AG09319 (cell line): ENCODE measurements around the gene L2HGDH.
A peak's percentile ranks its signal among the peaks of the same experiment; 100 is the strongest.

ENCODE experiments used
- DNase-seq: peaks from one replicate; pipeline ENCODE4 v3.0.0-alpha.2; 2010; ENCODE audit warnings: low read depth; ENCODE audit errors: extremely low read depth
- TF ChIP-seq, protein P1 (sequence below): IDR thresholded peaks from 2 replicates; pipeline ENCODE4 v1.5.1; 2011; ENCODE audit warnings: low read depth, mild to moderate bottlenecking, inconsistent platforms, low read length, moderate library complexity

The L2HGDH gene

DNA sequence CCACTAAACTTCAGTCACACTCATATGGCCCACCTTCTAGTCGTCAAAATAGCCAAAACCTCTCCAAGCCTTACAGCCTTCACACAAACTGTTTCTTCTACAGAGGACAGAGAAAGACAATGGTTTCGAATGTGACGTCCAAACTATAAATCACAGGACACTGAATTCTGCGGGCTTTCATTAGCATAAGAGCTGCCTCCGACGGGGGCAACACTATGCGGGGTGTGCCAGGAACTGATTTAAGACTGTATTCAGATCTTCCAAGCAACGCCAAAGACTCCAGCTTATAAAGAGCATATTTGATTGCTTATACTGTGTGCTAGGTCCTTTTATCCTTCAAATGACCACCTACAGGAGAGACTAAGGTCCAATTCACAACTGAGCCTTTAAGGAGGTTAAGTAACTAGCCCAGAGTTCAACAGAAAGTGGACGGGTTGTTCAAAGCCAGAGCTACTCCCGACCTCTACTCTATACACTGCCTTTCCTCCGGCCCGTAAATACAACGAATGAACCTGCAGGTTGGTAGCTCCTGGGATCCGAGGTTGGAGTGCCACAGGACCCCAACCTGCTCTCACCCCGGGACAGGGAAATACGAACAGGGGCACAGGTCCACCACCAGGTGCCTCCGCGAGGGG is 575 bp downstream of the L2HGDH start:
- no peak for DNase-seq
- TF ChIP-seq, protein P1, sequence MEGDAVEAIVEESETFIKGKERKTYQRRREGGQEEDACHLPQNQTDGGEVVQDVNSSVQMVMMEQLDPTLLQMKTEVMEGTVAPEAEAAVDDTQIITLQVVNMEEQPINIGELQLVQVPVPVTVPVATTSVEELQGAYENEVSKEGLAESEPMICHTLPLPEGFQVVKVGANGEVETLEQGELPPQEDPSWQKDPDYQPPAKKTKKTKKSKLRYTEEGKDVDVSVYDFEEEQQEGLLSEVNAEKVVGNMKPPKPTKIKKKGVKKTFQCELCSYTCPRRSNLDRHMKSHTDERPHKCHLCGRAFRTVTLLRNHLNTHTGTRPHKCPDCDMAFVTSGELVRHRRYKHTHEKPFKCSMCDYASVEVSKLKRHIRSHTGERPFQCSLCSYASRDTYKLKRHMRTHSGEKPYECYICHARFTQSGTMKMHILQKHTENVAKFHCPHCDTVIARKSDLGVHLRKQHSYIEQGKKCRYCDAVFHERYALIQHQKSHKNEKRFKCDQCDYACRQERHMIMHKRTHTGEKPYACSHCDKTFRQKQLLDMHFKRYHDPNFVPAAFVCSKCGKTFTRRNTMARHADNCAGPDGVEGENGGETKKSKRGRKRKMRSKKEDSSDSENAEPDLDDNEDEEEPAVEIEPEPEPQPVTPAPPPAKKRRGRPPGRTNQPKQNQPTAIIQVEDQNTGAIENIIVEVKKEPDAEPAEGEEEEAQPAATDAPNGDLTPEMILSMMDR, result peak; percentile 22

DNA sequence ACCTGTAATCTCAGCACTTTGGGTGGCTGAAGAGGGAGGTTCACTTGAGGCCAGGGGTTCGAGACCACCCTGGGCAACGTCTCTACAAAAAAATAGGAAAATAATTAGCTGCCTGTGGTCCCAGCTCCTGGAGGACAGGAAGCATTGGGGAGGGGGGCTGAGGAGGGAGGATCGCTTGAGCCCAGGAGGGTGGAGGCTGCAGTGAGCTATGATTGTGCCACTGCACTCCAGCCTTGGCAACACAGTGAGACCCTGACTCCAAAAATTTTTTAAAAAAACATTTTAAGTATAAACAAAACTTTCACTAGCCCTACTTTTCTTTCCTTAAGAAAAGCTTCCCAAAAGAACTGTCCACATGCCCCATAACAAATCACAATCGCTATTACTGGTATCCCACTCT is 1.6 kb downstream of the L2HGDH start:
- TF ChIP-seq, protein P1, result no peak
- DNase-seq, result no peak

DNA sequence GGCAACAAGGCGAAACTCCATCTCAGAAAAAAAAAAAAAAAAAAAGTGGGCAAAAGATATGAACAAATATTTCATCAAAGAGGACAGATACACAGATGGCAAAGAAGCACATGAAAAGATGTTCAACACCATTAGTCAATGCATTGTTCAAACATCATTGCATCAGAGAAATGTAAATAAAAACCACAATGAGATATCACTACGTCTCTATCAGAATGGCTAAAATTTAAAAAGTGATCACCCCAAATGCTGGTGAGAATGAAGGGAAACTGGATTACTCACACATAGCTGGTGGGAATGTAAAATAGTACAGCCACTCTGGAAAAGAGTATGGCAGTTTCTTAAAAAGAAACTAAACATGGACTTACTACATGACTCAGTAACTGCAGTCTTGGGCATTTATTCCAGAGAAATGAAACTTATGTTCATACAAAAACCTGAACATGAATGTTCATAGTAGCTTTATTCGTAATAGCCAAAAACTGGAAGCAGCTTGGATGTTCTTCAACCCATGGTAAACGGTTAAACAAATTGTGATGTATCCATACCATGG is 3.6 kb downstream of the L2HGDH start:
- TF ChIP-seq, protein P1, result no peak
- no peak for DNase-seq

DNA sequence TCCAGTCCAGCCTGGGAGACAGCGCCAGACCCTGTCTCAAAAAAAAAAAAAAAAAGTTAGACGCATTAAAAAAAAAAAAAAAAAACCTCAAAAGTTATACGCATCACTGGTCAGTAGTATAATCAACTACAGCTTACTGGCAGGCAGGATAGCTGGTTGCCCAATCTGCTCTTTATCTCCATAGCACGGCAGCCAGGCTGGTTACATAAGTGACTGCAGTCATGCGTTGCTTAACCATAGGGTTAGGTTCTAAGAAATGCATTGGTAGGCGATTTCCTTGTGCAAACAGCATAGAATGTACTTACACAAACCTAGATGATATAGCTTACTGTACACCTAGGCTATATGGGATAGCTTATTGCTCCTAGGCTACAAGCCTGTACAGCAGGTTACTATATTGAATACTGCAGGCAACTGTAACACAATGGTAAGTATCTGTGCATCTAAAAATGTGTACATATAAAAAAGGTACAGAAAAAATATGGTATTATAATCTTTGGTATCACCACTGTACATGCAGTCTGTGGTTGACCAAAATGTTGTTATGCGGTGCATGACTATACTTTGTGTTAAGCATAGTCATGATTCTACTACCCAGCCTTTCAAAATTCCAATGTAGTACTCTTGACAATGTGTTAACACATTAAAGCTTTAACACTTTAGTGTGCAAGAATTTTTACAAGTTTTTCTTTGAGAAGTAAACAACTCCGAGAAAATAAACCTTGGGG is 8.1 kb downstream of the L2HGDH start:
- TF ChIP-seq, protein P1, result no peak
- DNase-seq, result peak; percentile 62

DNA sequence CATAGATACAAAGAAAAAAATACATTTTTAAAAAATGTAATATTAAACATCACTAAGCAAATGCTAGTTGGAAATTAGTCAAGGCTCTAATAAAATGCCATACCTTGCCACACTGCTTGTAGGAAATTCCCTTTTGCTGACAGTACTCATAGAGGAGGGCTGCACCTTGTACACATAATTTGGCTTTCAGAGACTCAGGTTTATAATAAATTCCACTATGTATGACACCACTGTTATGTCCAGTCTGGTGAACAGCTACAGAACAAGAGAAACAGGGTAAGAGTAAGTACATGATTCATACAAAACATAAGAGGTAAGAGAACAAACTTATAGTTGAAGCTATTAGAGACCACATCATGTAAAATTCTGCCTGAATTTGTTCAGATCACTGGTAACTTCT is 10.1 kb downstream of the L2HGDH start:
- TF ChIP-seq, protein P1, result no peak
- no peak for DNase-seq

DNA sequence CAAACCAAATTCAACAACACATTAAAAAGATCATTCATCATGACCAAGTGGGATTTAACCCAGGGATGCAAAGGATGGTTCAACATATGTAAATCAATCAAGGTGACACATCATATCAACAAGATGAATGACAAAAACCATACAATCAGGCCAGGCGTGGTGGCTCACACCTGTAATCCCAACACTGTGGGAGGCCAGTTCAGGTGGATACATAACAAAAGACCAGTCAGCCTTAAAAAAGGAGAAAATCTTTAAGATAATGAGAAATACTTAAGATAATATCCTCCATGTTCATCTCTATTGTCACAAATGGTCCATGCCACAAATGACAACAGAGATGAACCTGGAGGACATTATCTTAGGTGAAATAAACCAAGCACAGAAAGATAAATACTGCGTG is 12.4 kb downstream of the L2HGDH start:
- TF ChIP-seq, protein P1, result no peak

DNA sequence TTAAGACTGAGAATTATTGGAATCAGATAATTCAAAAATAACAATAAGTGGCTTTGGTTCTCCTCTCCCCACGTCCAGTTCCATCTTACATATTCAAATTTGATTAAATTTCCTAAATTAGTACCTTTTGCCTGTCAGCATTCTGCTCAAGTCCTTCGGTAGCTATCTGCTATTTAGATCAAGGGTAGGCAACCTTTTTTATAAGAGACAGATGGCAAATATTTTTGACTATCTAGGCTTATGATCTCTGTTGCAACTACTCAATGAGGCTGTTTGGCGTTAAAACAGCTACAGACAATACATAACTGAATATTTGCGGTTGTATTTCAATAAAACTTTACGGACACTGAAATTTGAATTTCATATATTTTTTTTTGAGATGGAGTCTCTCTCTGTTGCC is 21.7 kb downstream of the L2HGDH start:
- TF ChIP-seq, protein P1, result no peak

More for the DNA sequence above, 12.4 kb downstream of the L2HGDH start:
- DNase-seq, result no peak

More for the DNA sequence above, 21.7 kb downstream of the L2HGDH start:
- DNase-seq, result no peak
